Upper lobe of right lung (tissue), 1 donor: ENCODE data around the gene POLA2. TPM values are rescaled to one million over a fixed set of nuclear protein-coding genes. Genes with fewer than 3 reads are reported as not detected.

Experiments
- ATAC-seq: fragments of 200-7000 bp; cut with Tn5 transposase; one replicate; pipeline ENCODE4 v1.9.1; 2020; ENCODE audit warnings: mild to moderate bottlenecking, moderate library complexity
- DNase-seq: peaks from one replicate; pipeline ENCODE4 v3.0.0-alpha.2; 2020
- H3K27ac ChIP-seq: fragments of 200-600 bp; one replicate; pipeline ENCODE4 v1.8.0; 2022
- H3K27me3 ChIP-seq: fragments of 200-600 bp; one replicate; pipeline ENCODE4 v1.8.0; 2022; ENCODE audit warnings: mild to moderate bottlenecking
- H3K36me3 ChIP-seq: fragments of 200-600 bp; one replicate; pipeline ENCODE4 v1.8.0; 2022
- H3K4me1 ChIP-seq: fragments of 200-600 bp; one replicate; pipeline ENCODE4 v1.8.0; 2022
- H3K4me3 ChIP-seq: fragments of 200-600 bp; one replicate; pipeline ENCODE4 v1.8.0; 2022; ENCODE audit warnings: mild to moderate bottlenecking
- H3K9me3 ChIP-seq: fragments of 200-600 bp; one replicate; pipeline ENCODE4 v1.8.0; 2022
- CTCF ChIP-seq: fragments of 200-600 bp; IDR thresholded peaks from one replicate; pipeline ENCODE4 v1.8.0; 2022; ENCODE audit warnings: antibody characterized with exemption
- intact Hi-C: fragments of 100-400 bp; cut with DNase I; formaldehyde crosslinking; loops from one replicate; pipeline ENCODE4 v1.11.0; 2022
- total RNA-seq: library from RNA; stranded (reverse); fragmentation: NEBNext Ultra II Directional; extraction: Animal tissue kit (Norgen Biotek cat#: 25700); gene quantifications from one replicate; pipeline ENCODE4 v1.2.1, GENCODE V29; 2021
- donor health status: DM: no; HTN: yes; CAD: no; lungs with severe emphysema.

Gene POLA2
- total RNA-seq, 1 donor from 2014 or later: 9.5 TPM

DNA sequence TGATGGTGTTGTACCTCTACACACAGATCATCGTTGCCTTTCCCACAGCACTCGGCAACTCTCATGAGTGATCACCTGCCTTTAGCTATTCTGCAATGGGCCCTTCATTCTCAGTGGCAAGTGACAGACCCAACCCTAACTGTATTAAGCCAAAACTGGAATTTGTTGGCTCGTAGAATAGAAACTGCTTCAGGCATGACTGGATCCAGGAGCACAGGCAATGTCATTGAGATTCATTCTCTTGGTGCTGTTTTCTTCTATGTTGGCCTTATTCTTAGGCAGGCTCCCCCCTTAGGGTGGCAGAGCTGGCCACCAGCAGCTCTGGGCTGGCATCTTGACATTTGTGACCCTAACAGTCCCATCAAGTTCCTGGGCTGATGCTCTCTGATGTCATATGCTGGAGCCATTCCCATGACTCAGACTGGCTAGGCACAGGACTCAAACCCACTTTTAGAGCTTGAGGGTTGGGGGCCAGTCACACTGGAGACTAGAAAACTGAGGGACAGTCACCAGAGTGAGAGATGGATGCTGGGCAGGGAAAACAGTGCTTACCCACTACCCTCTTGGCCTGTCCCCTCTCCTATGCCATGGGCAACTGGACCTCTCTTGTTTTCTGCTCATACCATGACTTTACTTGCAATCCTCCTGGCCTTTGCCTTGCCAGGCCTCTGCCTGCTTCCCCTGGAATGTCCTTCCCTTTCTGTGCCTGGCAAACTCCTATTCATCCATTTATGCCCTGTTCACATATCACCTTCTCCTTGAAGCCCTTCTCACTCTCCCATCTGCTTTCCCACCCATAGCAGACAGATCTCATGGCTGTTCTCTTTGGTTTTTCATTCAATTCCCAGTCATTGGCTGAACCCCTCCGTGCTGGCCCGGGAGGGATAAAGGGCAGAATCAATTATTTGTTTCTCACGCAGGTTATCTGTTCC, 45.8 kb downstream of the POLA2 start:
- H3K4me1 ChIP-seq: peaks cover 31% of the 10 kb centered on the region
- no peaks in the 10 kb centered on the region for H3K36me3 ChIP-seq
- no peaks in the 10 kb centered on the region for H3K27me3 ChIP-seq
- H3K27ac ChIP-seq: peak overlapping the region; percentile 34
- no peak overlapping the region for H3K4me3 ChIP-seq
- no peaks in the 10 kb centered on the region for H3K9me3 ChIP-seq
- intact Hi-C loops: no loop called here
- ATAC-seq (no peak), DNase-seq (no peak)
- TF ChIP-seq CTCF: no peak

- no peaks in the 10 kb centered on the region for H3K9me3 ChIP-seq
- peaks cover 31% of the 10 kb centered on the region for H3K4me1 ChIP-seq
- DNase-seq (peak; percentile 73), ATAC-seq (peak; percentile 63)
- TF ChIP-seq CTCF: peak; percentile 11
- no peaks in the 10 kb centered on the region for H3K36me3 ChIP-seq
- no peak overlapping the region for H3K4me3 ChIP-seq
- peak overlapping the region; percentile 34 for H3K27ac ChIP-seq
- H3K27me3 ChIP-seq: no peaks in the 10 kb centered on the region
- intact Hi-C loops: no loop called here
Measured at GRCh38 chr11:65308281-65308891, 46.6 kb downstream of the POLA2 start.

GRCh38 chr11:65309006-65309405, 47.2 kb downstream of the POLA2 start:
- peak overlapping the region; percentile 34 for H3K27ac ChIP-seq

GRCh38 chr11:65310215-65310614, 48.5 kb downstream of the POLA2 start:
- ATAC-seq (no peak), DNase-seq (no peak)
- no peaks in the 10 kb centered on the region for H3K27me3 ChIP-seq
- H3K27ac ChIP-seq: no peak overlapping the region
- H3K36me3 ChIP-seq: no peaks in the 10 kb centered on the region
- H3K4me1 ChIP-seq: peaks cover 38% of the 10 kb centered on the region
- no peak overlapping the region for H3K4me3 ChIP-seq
- TF ChIP-seq CTCF: no peak
- intact Hi-C loops: no loop called here
- no peaks in the 10 kb centered on the region for H3K9me3 ChIP-seq

More at GRCh38 chr11:65309006-65309405, 47.2 kb downstream of the POLA2 start:
- H3K36me3 ChIP-seq: no peaks in the 10 kb centered on the region
- no peak overlapping the region for H3K4me3 ChIP-seq
- peaks cover 37% of the 10 kb centered on the region for H3K4me1 ChIP-seq
- ATAC-seq (no peak), DNase-seq (no peak)
- H3K27me3 ChIP-seq: no peaks in the 10 kb centered on the region
- TF ChIP-seq CTCF: no peak
- intact Hi-C loops: no loop called here
- no peaks in the 10 kb centered on the region for H3K9me3 ChIP-seq

DNA sequence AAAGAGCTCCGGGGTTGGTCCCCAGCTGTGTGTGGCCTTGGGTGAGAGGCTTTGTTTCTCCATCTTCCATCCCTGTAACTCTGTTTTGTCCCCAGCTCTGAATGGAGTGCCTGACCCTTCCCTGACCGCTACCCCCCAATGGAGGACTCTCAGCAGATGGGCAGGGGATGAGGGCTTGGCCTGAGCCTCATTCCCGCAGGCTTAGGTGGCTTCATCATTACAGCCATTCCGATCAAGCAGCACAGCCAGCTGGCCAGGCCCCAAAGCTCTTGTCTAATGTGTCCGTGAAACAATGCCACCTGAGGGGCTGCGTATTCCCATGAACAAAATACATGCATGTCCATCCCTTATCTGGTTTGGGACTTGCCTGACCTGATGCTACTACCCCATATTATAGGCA, 49.0 kb downstream of the POLA2 start:
- H3K9me3 ChIP-seq: no peaks in the 10 kb centered on the region
- DNase-seq (no peak), ATAC-seq (no peak)
- no peaks in the 10 kb centered on the region for H3K36me3 ChIP-seq
- no peaks in the 10 kb centered on the region for H3K27me3 ChIP-seq
- no peak overlapping the region for H3K27ac ChIP-seq
- no peak for TF ChIP-seq CTCF
- no peak overlapping the region for H3K4me3 ChIP-seq
- H3K4me1 ChIP-seq: peaks cover 38% of the 10 kb centered on the region
- intact Hi-C loops: no loop called here
